Hepatocyte (in vitro differentiated cells): ENCODE data around the gene CILP.

Experiments
- CTCF ChIP-seq: fragments of 200-600 bp; sonication (generic); IDR thresholded peaks from 2 replicates; pipeline ENCODE4 v1.5.1; 2016; ENCODE audit warnings: antibody characterized with exemption, mild to moderate bottlenecking; ENCODE audit not compliant: poor library complexity
- EZH2phosphoT487 ChIP-seq: fragments of 200-600 bp; sonication (generic); IDR thresholded peaks from one replicate; pipeline ENCODE4 v1.6.1; 2018; ENCODE audit warnings: antibody characterized with exemption, mild to moderate bottlenecking, low read depth, moderate library complexity; ENCODE audit not compliant: unreplicated experiment, severe bottlenecking

- no peak for TF ChIP-seq CTCF
- no peak for TF ChIP-seq EZH2phosphoT487
Measured at GRCh38 chr15:65192016-65192415, 19.3 kb downstream of the CILP start.
